CD4-positive, alpha-beta T cell (primary cell): Measurements from ENCODE around the gene ARPC4. TPM values are rescaled to one million over a fixed set of nuclear protein-coding genes. Genes with fewer than 3 reads are reported as not detected.

ENCODE experiments used
- ATAC-seq: fragments of 200-7000 bp; cut with Tn5 transposase; one replicate; pipeline ENCODE4 v1.10.0; 2022; ENCODE audit warnings: mild to moderate bottlenecking; ENCODE audit not compliant: poor library complexity
- CTCF ChIA-PET: fragments of 350-600 bp; sonication (Branson Sonifier 250); formaldehyde crosslinking; loops from one replicate; lab custom pipeline; 2021; ENCODE audit warnings: antibody characterized with exemption, inconsistent platforms; lab: Charles Lee
- POLR2A ChIA-PET: fragments of 350-600 bp; sonication (Branson Sonifier 250); formaldehyde crosslinking; loops from one replicate; lab custom pipeline; 2021; ENCODE audit warnings: antibody characterized with exemption, inconsistent platforms; lab: Charles Lee
- DNase-seq, 14 experiments: peaks; one replicate each; pipeline ENCODE4 v3.0.0-alpha.2; 2013 to 2020; ENCODE audit warnings: mixed read lengths in 2 of 14
- H3K27ac ChIP-seq, 2 donors: one replicate each; pipeline versions ENCODE4 v1.5.1 to v1.7.0; 2013; ENCODE audit warnings: low read length in 2 of 2, low read depth in 1 of 2, mild to moderate bottlenecking in 1 of 2
- H3K27me3 ChIP-seq, 2 experiments: 1 replicate in 1 of 2; 2 replicates in 1 of 2; pipeline versions ENCODE4 v1.6.1 to v1.7.0; 2013; ENCODE audit warnings: low read length in 2 of 2, control low read depth in 1 of 2, mild to moderate bottlenecking in 1 of 2, moderate library complexity in 1 of 2; ENCODE audit not compliant: insufficient read depth in 2 of 2, control insufficient read depth in 1 of 2
- H3K36me3 ChIP-seq: one replicate; pipeline ENCODE4 v1.6.1; 2013; ENCODE audit warnings: low read length, control low read depth; ENCODE audit not compliant: insufficient read depth
- H3K4me1 ChIP-seq: one replicate; pipeline ENCODE4 v1.6.1; 2013; ENCODE audit warnings: low read length, control low read depth; ENCODE audit not compliant: insufficient read depth
- H3K4me3 ChIP-seq: one replicate; pipeline ENCODE4 v1.5.1; 2013; ENCODE audit warnings: mild to moderate bottlenecking, low read length, moderate library complexity
- H3K9me3 ChIP-seq, 2 experiments: 1 replicate in 1 of 2; 2 replicates in 1 of 2; pipeline versions ENCODE4 v1.6.1 to v1.7.0; 2013; ENCODE audit warnings: low read length in 2 of 2, mild to moderate bottlenecking in 2 of 2, control low read depth in 1 of 2, moderate library complexity in 1 of 2; ENCODE audit not compliant: control insufficient read depth in 1 of 2, insufficient read depth in 1 of 2
- H3K27ac Mint-ChIP-seq: one replicate; pipeline ENCODE4 v1.8.0; 2020; ENCODE audit warnings: mixed read lengths
- H3K27me3 Mint-ChIP-seq: one replicate; pipeline ENCODE4 v1.8.0; 2021; ENCODE audit warnings: mixed read lengths
- H3K36me3 Mint-ChIP-seq: one replicate; pipeline ENCODE4 v1.8.0; 2021; ENCODE audit warnings: low read depth, mixed read lengths
- H3K4me1 Mint-ChIP-seq: one replicate; pipeline ENCODE4 v1.8.0; 2021; ENCODE audit warnings: low read depth, mixed read lengths
- H3K4me3 Mint-ChIP-seq: one replicate; pipeline ENCODE4 v1.8.0; 2020; ENCODE audit warnings: mild to moderate bottlenecking, mixed read lengths
- H3K9me3 Mint-ChIP-seq: one replicate; pipeline ENCODE4 v1.8.0; 2020; ENCODE audit warnings: mixed read lengths
- CTCF ChIP-seq: fragments of 200-600 bp; IDR thresholded peaks from one replicate; pipeline ENCODE4 v1.8.0; 2022; ENCODE audit warnings: antibody characterized with exemption, mild to moderate bottlenecking
- intact Hi-C, 2 experiments: fragments of 100-400 bp; cut with DNase I in 1 of 2; cut with micrococcal nuclease in 1 of 2; formaldehyde crosslinking; loops; one replicate each; pipeline versions ENCODE4 v1.15.1 to v1.9.0; 2023 to 2025; cut with DNase I, micrococcal nuclease
- total RNA-seq, 174 experiments: library from RNA in 2 of 174; stranded (reverse) in 2 of 174; gene quantifications; one replicate each; pipeline ENCODE4 v1.2.3 and lab custom pipeline; 2021 to 2026

ARPC4 gene
- total RNA-seq, 2 experiments from 2014 or later: 88.7 to 91.3 TPM

GRCh38 chr3:9797196-9797945 is 4.5 kb downstream of the ARPC4 start:
- H3K9me3 Mint-ChIP-seq: no peaks in the 10 kb centered on the region
- H3K36me3 Mint-ChIP-seq: peaks cover 85% of the 10 kb centered on the region
- peaks cover 52% of the 10 kb centered on the region for H3K4me1 Mint-ChIP-seq
- H3K9me3 ChIP-seq: no peaks in the 10 kb centered on the region
- ATAC-seq: no peak
- H3K27me3 Mint-ChIP-seq: no peaks in the 10 kb centered on the region
- no peak for TF ChIP-seq CTCF
- DNase-seq: no peak
- no peaks in the 10 kb centered on the region for H3K27me3 ChIP-seq
- intact Hi-C loops: loop anchor here in 1 of 2 experiments (10.0 kb wide), 1 partner anchor 63 kb away; the partner anchor contains the start of gene BRPF1
- POLR2A ChIA-PET: interaction anchor here (0.9 kb wide), 1 partner anchor 19 kb away, joined by 3 read pairs; no protein-coding TSS in a partner anchor
- peaks cover 42% of the 10 kb centered on the region for H3K4me1 ChIP-seq
- peaks cover 69% of the 10 kb centered on the region for H3K36me3 ChIP-seq
- no peak overlapping the region for H3K27ac ChIP-seq
- peak overlapping the region; percentile 67 for H3K27ac Mint-ChIP-seq
- CTCF ChIA-PET: interaction anchor here (0.7 kb wide), 1 partner anchor 537 kb away, joined by 5 read pairs; no protein-coding TSS in a partner anchor
- H3K4me3 Mint-ChIP-seq: no peak overlapping the region
- no peak overlapping the region for H3K4me3 ChIP-seq

GRCh38 chr3:9800529-9800928 is 7.6 kb downstream of the ARPC4 start:
- H3K36me3 Mint-ChIP-seq: peaks cover 87% of the 10 kb centered on the region
- DNase-seq (no peak), ATAC-seq (no peak)
- Histone ChIP-seq H3K36me3 (peaks cover 86% of the 10 kb centered on the region), H3K4me3 (no peak overlapping the region), H3K4me1 (peaks cover 21% of the 10 kb centered on the region), H3K9me3 (no peaks in the 10 kb centered on the region), H3K27ac (no peak overlapping the region), H3K27me3 (no peaks in the 10 kb centered on the region)
- H3K4me1 Mint-ChIP-seq: peaks cover 23% of the 10 kb centered on the region
- H3K9me3 Mint-ChIP-seq: no peaks in the 10 kb centered on the region
- POLR2A ChIA-PET: no interaction called here
- H3K27me3 Mint-ChIP-seq: no peaks in the 10 kb centered on the region
- intact Hi-C loops: no loop called here
- CTCF ChIA-PET: no interaction called here
- no peak overlapping the region for H3K27ac Mint-ChIP-seq
- no peak overlapping the region for H3K4me3 Mint-ChIP-seq
- no peak for TF ChIP-seq CTCF

- Mint-ChIP-seq H3K36me3 (peaks cover 87% of the 10 kb centered on the region), H3K9me3 (no peaks in the 10 kb centered on the region), H3K27me3 (no peaks in the 10 kb centered on the region), H3K4me3 (no peak overlapping the region), H3K4me1 (peaks cover 15% of the 10 kb centered on the region), H3K27ac (no peak overlapping the region)
- intact Hi-C loops: no loop called here
- Histone ChIP-seq H3K9me3 (no peaks in the 10 kb centered on the region), H3K4me3 (no peak overlapping the region), H3K27me3 (no peaks in the 10 kb centered on the region), H3K4me1 (peaks cover 17% of the 10 kb centered on the region), H3K27ac (no peak overlapping the region), H3K36me3 (peaks cover 80% of the 10 kb centered on the region)
- ATAC-seq (no peak), DNase-seq (no peak)
- CTCF ChIA-PET: no interaction called here
- no peak for TF ChIP-seq CTCF
- POLR2A ChIA-PET: interaction anchor here (1.0 kb wide), 1 partner anchor 11 kb away, joined by 5 read pairs; the partner anchor contains the start of gene ARPC4
Measured at GRCh38 chr3:9803494-9803893, 10.6 kb downstream of the ARPC4 start.
